Glutamatergic neuron (in vitro differentiated cells): ENCODE data around the gene METTL13. TPM values are rescaled to one million over a fixed set of nuclear protein-coding genes. Genes with fewer than 3 reads are reported as not detected.

Experiments used
- DNase-seq: peaks from one replicate; pipeline ENCODE4 v3.0.0; 2022
- H3K27ac Mint-ChIP-seq: one replicate; pipeline ENCODE4 v1.8.0; 2020; ENCODE audit warnings: mild to moderate bottlenecking, mixed read lengths, inconsistent platforms; ENCODE audit not compliant: unreplicated experiment
- H3K27me3 Mint-ChIP-seq: one replicate; pipeline ENCODE4 v1.8.0; 2020; ENCODE audit warnings: mild to moderate bottlenecking, moderate library complexity, mixed read lengths, inconsistent platforms; ENCODE audit not compliant: unreplicated experiment
- H3K36me3 Mint-ChIP-seq: one replicate; pipeline ENCODE4 v1.8.0; 2020; ENCODE audit warnings: mild to moderate bottlenecking, mixed read lengths, inconsistent platforms; ENCODE audit not compliant: unreplicated experiment
- H3K4me1 Mint-ChIP-seq: one replicate; pipeline ENCODE4 v1.8.0; 2020; ENCODE audit warnings: mild to moderate bottlenecking, low read depth, mixed read lengths, inconsistent platforms; ENCODE audit not compliant: unreplicated experiment
- H3K4me3 Mint-ChIP-seq: one replicate; pipeline ENCODE4 v1.8.0; 2020; ENCODE audit warnings: mild to moderate bottlenecking, mixed read lengths, inconsistent platforms; ENCODE audit not compliant: unreplicated experiment
- H3K9me3 Mint-ChIP-seq: one replicate; pipeline ENCODE4 v1.8.0; 2020; ENCODE audit warnings: mild to moderate bottlenecking, moderate library complexity, mixed read lengths, inconsistent platforms; ENCODE audit not compliant: unreplicated experiment
- total RNA-seq: library from RNA; stranded (reverse); fragmentation: NEBNext Ultra II Directional; extraction: Animal tissue kit (Norgen Biotek cat#: 25700); gene quantifications from one replicate; pipeline ENCODE4 v1.2.1, GENCODE V29; 2021; ENCODE audit not compliant: unreplicated experiment
- TF ChIP-seq, protein P1 (sequence below): fragments of 200-600 bp; sonication (generic); IDR thresholded peaks from one replicate; pipeline ENCODE4 v1.5.0; 2021; ENCODE audit not compliant: partially characterized antibody, unreplicated experiment

METTL13 gene
- total RNA-seq, 1 donor from 2014 or later = 21.4 TPM

DNA sequence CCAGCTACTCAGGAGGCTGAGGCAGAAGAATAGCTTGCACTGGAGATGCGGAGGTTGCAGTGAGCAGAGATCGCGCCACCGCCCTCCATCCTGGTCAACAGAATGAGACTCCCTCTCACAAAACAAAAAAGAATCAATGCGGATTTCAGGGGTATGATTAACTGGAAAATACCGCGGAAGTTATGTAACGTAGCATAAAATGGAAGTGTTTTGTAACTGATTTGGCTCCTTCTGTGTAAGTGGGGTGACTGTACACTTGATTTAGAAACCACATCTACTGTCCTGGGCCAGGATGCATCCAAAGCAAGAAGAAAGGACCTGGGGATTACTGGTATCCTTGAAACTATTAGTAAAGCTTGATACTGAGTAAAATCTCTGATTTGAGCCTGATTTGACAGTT, 36.5 kb upstream of the METTL13 start:
- TF ChIP-seq, protein P1, sequence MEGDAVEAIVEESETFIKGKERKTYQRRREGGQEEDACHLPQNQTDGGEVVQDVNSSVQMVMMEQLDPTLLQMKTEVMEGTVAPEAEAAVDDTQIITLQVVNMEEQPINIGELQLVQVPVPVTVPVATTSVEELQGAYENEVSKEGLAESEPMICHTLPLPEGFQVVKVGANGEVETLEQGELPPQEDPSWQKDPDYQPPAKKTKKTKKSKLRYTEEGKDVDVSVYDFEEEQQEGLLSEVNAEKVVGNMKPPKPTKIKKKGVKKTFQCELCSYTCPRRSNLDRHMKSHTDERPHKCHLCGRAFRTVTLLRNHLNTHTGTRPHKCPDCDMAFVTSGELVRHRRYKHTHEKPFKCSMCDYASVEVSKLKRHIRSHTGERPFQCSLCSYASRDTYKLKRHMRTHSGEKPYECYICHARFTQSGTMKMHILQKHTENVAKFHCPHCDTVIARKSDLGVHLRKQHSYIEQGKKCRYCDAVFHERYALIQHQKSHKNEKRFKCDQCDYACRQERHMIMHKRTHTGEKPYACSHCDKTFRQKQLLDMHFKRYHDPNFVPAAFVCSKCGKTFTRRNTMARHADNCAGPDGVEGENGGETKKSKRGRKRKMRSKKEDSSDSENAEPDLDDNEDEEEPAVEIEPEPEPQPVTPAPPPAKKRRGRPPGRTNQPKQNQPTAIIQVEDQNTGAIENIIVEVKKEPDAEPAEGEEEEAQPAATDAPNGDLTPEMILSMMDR = no peak
- peaks cover 4% of the 10 kb centered on the region for H3K27me3 Mint-ChIP-seq

DNA sequence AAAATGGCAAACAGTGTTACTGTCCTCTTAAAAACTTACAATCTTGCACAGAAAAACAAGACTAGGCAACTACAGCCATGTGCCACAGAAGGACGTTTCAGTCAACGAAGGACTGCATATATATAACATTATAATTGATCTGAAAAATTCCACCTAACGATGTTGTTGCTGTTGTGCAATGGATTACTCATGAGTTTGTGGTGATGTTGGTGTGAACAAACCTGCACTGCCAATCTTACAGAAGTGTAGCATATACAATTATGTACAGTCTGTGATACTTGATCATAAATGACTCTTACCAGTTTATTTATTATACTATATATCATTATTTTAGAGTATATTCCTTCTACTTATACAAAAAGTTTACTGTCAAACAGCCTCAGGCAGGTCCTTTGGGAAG, 32.8 kb upstream of the METTL13 start:
- H3K27ac Mint-ChIP-seq = no peak overlapping the region
- no peak for DNase-seq
- peaks cover 5% of the 10 kb centered on the region for H3K4me1 Mint-ChIP-seq
- H3K9me3 Mint-ChIP-seq = no peaks in the 10 kb centered on the region
- no peaks in the 10 kb centered on the region for H3K36me3 Mint-ChIP-seq
- TF ChIP-seq, protein P1 = no peak
- H3K4me3 Mint-ChIP-seq = no peak overlapping the region
- H3K27me3 Mint-ChIP-seq = no peaks in the 10 kb centered on the region

More for the DNA sequence above, 36.5 kb upstream of the METTL13 start:
- no peak overlapping the region for H3K27ac Mint-ChIP-seq
- peaks cover 7% of the 10 kb centered on the region for H3K9me3 Mint-ChIP-seq
- H3K36me3 Mint-ChIP-seq = no peaks in the 10 kb centered on the region
- no peak overlapping the region for H3K4me3 Mint-ChIP-seq
- no peak for DNase-seq
- peaks cover 18% of the 10 kb centered on the region for H3K4me1 Mint-ChIP-seq

DNA sequence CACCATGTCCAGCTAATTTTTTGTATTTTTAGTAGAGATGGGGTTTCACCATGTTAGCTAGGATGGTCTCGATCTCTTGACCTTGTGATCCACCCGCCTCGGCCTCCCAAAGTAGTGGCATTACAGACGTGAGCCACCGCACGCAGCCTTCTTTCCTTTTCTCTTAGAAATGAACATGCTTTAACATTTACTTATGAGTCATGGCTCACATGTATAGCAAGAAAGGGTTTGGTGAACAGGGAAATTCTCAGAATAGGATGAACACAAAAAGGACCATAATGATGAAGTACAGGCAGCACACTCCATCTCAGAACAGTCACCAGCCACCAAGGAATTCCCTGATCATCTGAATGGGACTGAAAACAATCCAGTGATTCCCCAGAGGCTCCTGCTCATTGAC, 30.2 kb upstream of the METTL13 start:
- Mint-ChIP-seq H3K4me1 (peaks cover 4% of the 10 kb centered on the region), H3K4me3 (no peak overlapping the region), H3K27ac (no peak overlapping the region), H3K9me3 (no peaks in the 10 kb centered on the region), H3K36me3 (peaks cover 7% of the 10 kb centered on the region), H3K27me3 (no peaks in the 10 kb centered on the region)
- no peak for DNase-seq
- TF ChIP-seq, protein P1 = no peak

DNA sequence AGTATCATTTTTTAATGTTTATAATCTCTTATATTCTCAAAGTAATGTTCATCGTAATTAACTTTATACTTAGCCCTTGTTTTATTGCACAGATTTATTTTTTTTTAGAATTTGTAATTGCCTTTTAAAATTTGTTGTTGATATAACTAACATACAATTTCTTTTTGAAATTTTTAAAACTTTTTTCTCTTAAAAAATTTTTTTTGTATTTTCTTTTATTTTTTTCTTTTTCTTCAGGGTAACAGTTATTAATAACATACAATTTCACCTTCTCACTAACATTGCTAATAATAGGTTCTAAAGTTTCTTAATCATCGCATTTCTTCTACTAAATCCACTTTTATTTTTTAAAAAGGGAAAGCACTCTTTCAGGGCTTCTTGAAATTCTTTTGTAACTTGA, 28.3 kb upstream of the METTL13 start:
- peaks cover 5% of the 10 kb centered on the region for H3K9me3 Mint-ChIP-seq
- H3K4me3 Mint-ChIP-seq = no peak overlapping the region
- no peak for DNase-seq
- no peaks in the 10 kb centered on the region for H3K27me3 Mint-ChIP-seq
- TF ChIP-seq, protein P1 = no peak
- peaks cover 4% of the 10 kb centered on the region for H3K4me1 Mint-ChIP-seq
- peaks cover 7% of the 10 kb centered on the region for H3K36me3 Mint-ChIP-seq
- H3K27ac Mint-ChIP-seq = no peak overlapping the region

DNA sequence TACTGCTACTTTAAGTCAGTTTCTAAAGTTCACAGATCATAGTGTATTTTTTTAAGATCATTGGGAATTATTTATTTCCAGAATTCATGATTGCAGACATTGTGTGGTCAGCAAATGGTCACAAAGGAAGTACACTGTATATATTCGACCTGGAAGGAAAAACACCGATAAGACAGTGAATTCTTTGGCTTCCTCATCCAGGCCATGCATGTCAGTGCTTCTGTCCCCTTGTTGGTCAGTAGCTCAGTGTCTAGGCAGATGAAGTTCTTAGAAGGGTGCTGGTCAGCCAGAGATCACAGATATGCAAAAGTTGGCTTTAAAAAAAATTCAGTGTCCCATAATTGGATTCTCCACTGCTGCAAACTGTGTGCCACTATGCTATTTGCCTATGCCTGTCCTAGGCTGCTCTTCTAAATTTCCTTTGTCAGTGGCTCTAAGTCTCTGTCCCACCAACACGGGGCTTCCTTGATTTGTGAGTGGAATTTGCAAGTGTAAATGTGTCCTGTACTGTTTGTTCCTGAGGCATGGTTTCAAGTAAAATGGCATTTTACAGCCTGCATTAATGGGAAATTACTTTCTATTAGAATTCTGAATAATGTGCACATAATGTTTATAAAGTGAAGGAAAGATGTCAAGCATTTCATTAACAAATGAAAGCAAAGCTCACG, 27.6 kb upstream of the METTL13 start:
- H3K36me3 Mint-ChIP-seq = peaks cover 7% of the 10 kb centered on the region
- no peak overlapping the region for H3K27ac Mint-ChIP-seq
- TF ChIP-seq, protein P1 = no peak

More for the DNA sequence above, 27.6 kb upstream of the METTL13 start:
- Mint-ChIP-seq H3K27me3 (no peaks in the 10 kb centered on the region), H3K4me1 (peaks cover 4% of the 10 kb centered on the region), H3K9me3 (peaks cover 5% of the 10 kb centered on the region), H3K4me3 (no peak overlapping the region)
- DNase-seq = no peak
